Activated T-helper 1 cell treated with anti-CD3 and anti-CD28 coated beads, Interleukin-12 subunit alpha, Interleukin-12 subunit beta, Interleukin-2, Interleukin-4 antibody, amounts not matched to agents 30 ng/mL and 10 ng/mL and 1 ng/mL, durations not matched to agents 14 hours and 24 hours and 36 hours (primary cell): ENCODE measurements around the gene EBLN1. TPM values are rescaled to one million over a fixed set of nuclear protein-coding genes. Genes with fewer than 3 reads are reported as not detected.
A peak's percentile ranks its signal among the peaks of the same experiment; 100 is the strongest.

Experiments
- DNase-seq: peaks from one replicate; pipeline ENCODE4 v3.0.0; 2021; ENCODE audit warnings: low spot score
- H3K27ac Mint-ChIP-seq: one replicate; pipeline ENCODE4 v1.8.0; 2021; ENCODE audit warnings: mild to moderate bottlenecking, mixed read lengths
- H3K27me3 Mint-ChIP-seq: one replicate; pipeline ENCODE4 v1.8.0; 2022; ENCODE audit warnings: mild to moderate bottlenecking, moderate library complexity, mixed read lengths; ENCODE audit not compliant: insufficient read depth
- H3K36me3 Mint-ChIP-seq: one replicate; pipeline ENCODE4 v1.8.0; 2021; ENCODE audit warnings: low read depth, mixed read lengths
- H3K4me1 Mint-ChIP-seq: one replicate; pipeline ENCODE4 v1.8.0; 2021; ENCODE audit warnings: low read depth, mixed read lengths
- H3K4me3 Mint-ChIP-seq: one replicate; pipeline ENCODE4 v1.8.0; 2021; ENCODE audit warnings: mild to moderate bottlenecking, moderate library complexity, mixed read lengths
- H3K9me3 Mint-ChIP-seq: one replicate; pipeline ENCODE4 v1.8.0; 2021; ENCODE audit warnings: mixed read lengths
- intact Hi-C: fragments of 100-400 bp; cut with micrococcal nuclease; formaldehyde crosslinking; loops from one replicate; pipeline ENCODE4 v1.15.1; 2024
- total RNA-seq: library from RNA; stranded (reverse); gene quantifications from 2 replicates; pipeline ENCODE4 v1.2.3, GENCODE V29; 2022

EBLN1 gene
- not detected in 2 replicates for total RNA-seq

GRCh38 chr10:22217842-22218241 is at the start of gene EBLN1:
TSS of gene EBLN1 (minus strand) at chr10:22218015. CDS start at chr10:22209983, 8,032 bp downstream.
- H3K4me1 Mint-ChIP-seq = peaks cover 21% of the 10 kb centered on the region
- no peaks in the 10 kb centered on the region for H3K27me3 Mint-ChIP-seq
- H3K9me3 Mint-ChIP-seq = peaks cover 6% of the 10 kb centered on the region
- H3K4me3 Mint-ChIP-seq = no peak within 1 kb of the TSS
- H3K36me3 Mint-ChIP-seq = no peaks in the 10 kb centered on the region
- intact Hi-C loops = no loop called here
- DNase-seq = no peak
- H3K27ac Mint-ChIP-seq = no peak within 1 kb of the TSS

- peaks cover 20% of the 10 kb centered on the region for H3K27me3 Mint-ChIP-seq
- intact Hi-C loops = no loop called here
- H3K27ac Mint-ChIP-seq = no peak overlapping the region
- peaks cover 4% of the 10 kb centered on the region for H3K4me1 Mint-ChIP-seq
- H3K36me3 Mint-ChIP-seq = no peaks in the 10 kb centered on the region
- DNase-seq = no peak
- no peaks in the 10 kb centered on the region for H3K9me3 Mint-ChIP-seq
- no peak overlapping the region for H3K4me3 Mint-ChIP-seq
Observed at GRCh38 chr10:22265839-22266537, 48.2 kb upstream of the EBLN1 start.

GRCh38 chr10:22263106-22263505 is 45.3 kb upstream of the EBLN1 start:
- Mint-ChIP-seq H3K4me3 (no peak overlapping the region), H3K27me3 (peaks cover 22% of the 10 kb centered on the region), H3K36me3 (no peaks in the 10 kb centered on the region), H3K4me1 (peaks cover 5% of the 10 kb centered on the region), H3K27ac (no peak overlapping the region), H3K9me3 (no peaks in the 10 kb centered on the region)
- DNase-seq = no peak
- intact Hi-C loops = no loop called here

- Mint-ChIP-seq H3K9me3 (no peaks in the 10 kb centered on the region), H3K4me3 (no peak overlapping the region), H3K4me1 (peaks cover 7% of the 10 kb centered on the region), H3K27me3 (peaks cover 30% of the 10 kb centered on the region), H3K36me3 (no peaks in the 10 kb centered on the region), H3K27ac (no peak overlapping the region)
- intact Hi-C loops = loop anchor here (1.0 to 10.0 kb wide), 2 partner anchors 396 to 730 kb away; no protein-coding TSS in a partner anchor
- no peak for DNase-seq
Observed at GRCh38 chr10:22259280-22259679, 41.5 kb upstream of the EBLN1 start.

GRCh38 chr10:22258471-22258870 is 40.7 kb upstream of the EBLN1 start:
- Mint-ChIP-seq H3K9me3 (no peaks in the 10 kb centered on the region), H3K4me3 (no peak overlapping the region), H3K36me3 (peaks cover 3% of the 10 kb centered on the region), H3K27me3 (peaks cover 35% of the 10 kb centered on the region), H3K4me1 (peaks cover 15% of the 10 kb centered on the region), H3K27ac (no peak overlapping the region)
- intact Hi-C loops = loop anchor here (10.0 kb wide), 1 partner anchor 396 kb away; no protein-coding TSS in a partner anchor
- DNase-seq = no peak

- Mint-ChIP-seq H3K36me3 (peaks cover 7% of the 10 kb centered on the region), H3K9me3 (no peaks in the 10 kb centered on the region), H3K27ac (peak overlapping the region; percentile 93), H3K4me1 (peaks cover 30% of the 10 kb centered on the region), H3K27me3 (peaks cover 28% of the 10 kb centered on the region), H3K4me3 (peak overlapping the region; percentile 91)
- peak; percentile 13 for DNase-seq
- intact Hi-C loops = loop anchor here (5.0 to 10.0 kb wide), 4 partner anchors 401 to 844 kb away; partner anchors contain the start of genes MLLT10 and MSRB2
Observed at GRCh38 chr10:22253580-22253882, 35.7 kb upstream of the EBLN1 start.

- peak; percentile 37 for DNase-seq
- H3K27ac Mint-ChIP-seq = peak overlapping the region; percentile 93
- intact Hi-C loops = loop anchor here (1.0 to 10.0 kb wide), 6 partner anchors 24 to 844 kb away; partner anchors contain the start of genes MLLT10 and MSRB2
- H3K4me1 Mint-ChIP-seq = peaks cover 32% of the 10 kb centered on the region
- H3K27me3 Mint-ChIP-seq = peaks cover 27% of the 10 kb centered on the region
- H3K9me3 Mint-ChIP-seq = no peaks in the 10 kb centered on the region
- H3K36me3 Mint-ChIP-seq = peaks cover 7% of the 10 kb centered on the region
- H3K4me3 Mint-ChIP-seq = peak overlapping the region; percentile 91
Observed at GRCh38 chr10:22252801-22253579, 35.2 kb upstream of the EBLN1 start.

GRCh38 chr10:22252224-22252800 is 34.5 kb upstream of the EBLN1 start:
- H3K4me1 Mint-ChIP-seq = peaks cover 39% of the 10 kb centered on the region
- H3K4me3 Mint-ChIP-seq = peak overlapping the region; percentile 88
- peaks cover 8% of the 10 kb centered on the region for H3K36me3 Mint-ChIP-seq
- peak overlapping the region; percentile 98 for H3K27ac Mint-ChIP-seq
- intact Hi-C loops = loop anchor here (1.0 to 10.0 kb wide), 6 partner anchors 23 to 845 kb away; partner anchors contain the start of genes MLLT10 and MSRB2
- no peak for DNase-seq
- no peaks in the 10 kb centered on the region for H3K9me3 Mint-ChIP-seq
- peaks cover 24% of the 10 kb centered on the region for H3K27me3 Mint-ChIP-seq

GRCh38 chr10:22251751-22252223 is 34.0 kb upstream of the EBLN1 start:
- Mint-ChIP-seq H3K27me3 (peaks cover 18% of the 10 kb centered on the region), H3K4me3 (peak overlapping the region; percentile 88), H3K4me1 (peaks cover 44% of the 10 kb centered on the region), H3K36me3 (peaks cover 11% of the 10 kb centered on the region), H3K9me3 (no peaks in the 10 kb centered on the region), H3K27ac (peak overlapping the region; percentile 98)
- DNase-seq = peak; percentile 58
- intact Hi-C loops = loop anchor here (1.0 to 10.0 kb wide), 9 partner anchors 22 to 846 kb away; partner anchors contain the start of genes DNAJC1, MLLT10 and MSRB2

- DNase-seq = no peak
- H3K27ac Mint-ChIP-seq = peak overlapping the region; percentile 98
- intact Hi-C loops = loop anchor here (1.0 to 10.0 kb wide), 7 partner anchors 89 to 846 kb away; partner anchors contain the start of genes DNAJC1, MLLT10 and MSRB2
- H3K4me1 Mint-ChIP-seq = peaks cover 50% of the 10 kb centered on the region
- H3K9me3 Mint-ChIP-seq = no peaks in the 10 kb centered on the region
- H3K4me3 Mint-ChIP-seq = peak overlapping the region; percentile 88
- peaks cover 14% of the 10 kb centered on the region for H3K27me3 Mint-ChIP-seq
- peaks cover 11% of the 10 kb centered on the region for H3K36me3 Mint-ChIP-seq
Observed at GRCh38 chr10:22250897-22251660, 33.3 kb upstream of the EBLN1 start.

GRCh38 chr10:22247636-22248035 is 29.8 kb upstream of the EBLN1 start:
- intact Hi-C loops = loop anchor here (1.0 to 5.0 kb wide), 7 partner anchors 18 to 730 kb away; partner anchors contain the start of genes BMI1 and DNAJC1
- Mint-ChIP-seq H3K27me3 (no peaks in the 10 kb centered on the region), H3K27ac (peak overlapping the region; percentile 95), H3K9me3 (peaks cover 3% of the 10 kb centered on the region), H3K36me3 (peaks cover 8% of the 10 kb centered on the region), H3K4me1 (peaks cover 54% of the 10 kb centered on the region), H3K4me3 (peak overlapping the region; percentile 28)
- no peak for DNase-seq
